T-helper 2 cell (primary cell): ENCODE results near the gene KRTAP12-4.
"Not testable (repeated sequence)": the region's sequence is repeated elsewhere in the genome, so short reads cannot be mapped to it uniquely, and the experiment has no call there.

Source experiments
- DNase-seq, 5 experiments: peaks; one replicate each; pipeline versions ENCODE4 v3.0.0 to v3.0.0-alpha.2; 2012 to 2022
- total RNA-seq, 2 donors: gene quantifications; one replicate each; lab custom pipeline; 2026; lab: John Stamatoyannopoulos, UW

Gene KRTAP12-4
- 0 reads per million in 2 donors for total RNA-seq

DNA sequence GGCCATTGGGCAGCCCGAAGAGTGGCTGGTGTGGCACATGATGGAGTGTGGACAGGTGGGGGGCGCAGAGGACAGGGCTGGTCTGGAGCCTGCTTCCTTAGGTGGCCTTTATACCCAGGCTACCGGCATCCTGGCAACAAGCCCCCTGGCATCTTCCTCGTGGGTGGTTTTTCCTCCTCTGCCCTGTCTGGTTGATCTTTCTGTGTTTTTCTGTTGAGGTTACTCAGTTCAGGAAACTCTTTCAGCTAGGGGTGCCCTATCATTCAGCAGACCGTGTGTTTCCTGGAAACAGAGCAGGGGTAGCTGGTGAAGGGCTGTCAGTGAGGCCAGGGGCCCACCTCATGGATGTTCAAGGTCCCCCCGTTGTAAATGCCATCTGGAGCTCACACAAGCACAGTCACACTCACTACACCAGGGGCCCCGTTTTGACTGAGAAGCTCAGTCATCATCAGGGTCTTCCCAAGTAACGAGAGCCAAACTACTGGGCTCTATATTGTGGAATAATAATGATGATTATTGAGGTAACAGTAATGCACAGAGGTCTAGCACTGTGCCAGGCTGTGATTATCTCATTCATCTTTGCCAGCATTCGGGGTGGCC lies at the start of gene KRTAP12-4:
Gene KRTAP12-4 (minus strand): TSS at position 84 of the 600 bp plus-strand sequence. CDS start 45 bp downstream, at position 39.
- peak in 1 of 5 experiments; percentile 47 for DNase-seq

DNA sequence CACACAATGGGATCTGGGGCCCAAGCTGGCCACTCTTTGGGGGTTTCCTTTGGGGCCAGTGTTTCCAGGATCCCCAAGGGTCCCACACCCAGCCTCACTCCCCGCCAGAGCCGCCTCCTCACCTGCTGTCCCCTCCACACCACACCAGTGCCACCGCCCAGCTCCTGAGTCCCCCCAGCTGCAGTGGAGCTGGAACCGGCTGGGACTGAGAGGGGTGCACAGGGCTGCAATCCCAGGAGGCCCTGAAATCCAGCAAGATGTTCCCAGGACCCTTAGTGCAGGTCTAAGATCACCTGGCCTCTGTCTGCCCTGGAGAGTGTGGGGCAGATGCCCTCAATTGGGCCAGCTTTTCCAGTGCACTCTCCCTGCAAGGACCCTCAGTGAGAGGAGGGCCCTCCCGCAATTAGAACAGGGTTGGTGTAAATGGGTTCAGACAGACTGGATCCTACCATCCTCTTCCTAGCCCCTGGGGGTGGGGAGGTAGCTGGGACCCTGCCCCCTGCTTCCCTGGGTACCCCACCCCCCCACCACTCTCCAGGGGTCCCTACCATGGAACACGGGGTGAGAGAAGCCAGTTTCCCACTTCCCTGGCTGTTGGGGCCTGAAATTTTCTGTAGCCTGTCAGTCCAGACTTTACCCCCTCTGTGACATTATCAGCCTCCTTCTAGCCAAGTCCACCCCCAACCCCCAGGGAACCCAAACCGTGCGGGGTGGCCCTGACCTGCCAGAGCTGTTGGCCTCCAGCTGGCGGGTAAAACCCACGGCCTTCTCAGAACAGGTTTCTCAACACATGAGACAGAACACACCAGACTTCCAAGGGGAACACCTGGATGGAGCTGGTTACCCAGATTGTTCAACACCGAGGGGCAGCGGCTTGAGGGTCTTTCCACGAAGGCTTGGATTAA lies 49.5 kb upstream of the KRTAP12-4 start:
- no peak for DNase-seq

DNA sequence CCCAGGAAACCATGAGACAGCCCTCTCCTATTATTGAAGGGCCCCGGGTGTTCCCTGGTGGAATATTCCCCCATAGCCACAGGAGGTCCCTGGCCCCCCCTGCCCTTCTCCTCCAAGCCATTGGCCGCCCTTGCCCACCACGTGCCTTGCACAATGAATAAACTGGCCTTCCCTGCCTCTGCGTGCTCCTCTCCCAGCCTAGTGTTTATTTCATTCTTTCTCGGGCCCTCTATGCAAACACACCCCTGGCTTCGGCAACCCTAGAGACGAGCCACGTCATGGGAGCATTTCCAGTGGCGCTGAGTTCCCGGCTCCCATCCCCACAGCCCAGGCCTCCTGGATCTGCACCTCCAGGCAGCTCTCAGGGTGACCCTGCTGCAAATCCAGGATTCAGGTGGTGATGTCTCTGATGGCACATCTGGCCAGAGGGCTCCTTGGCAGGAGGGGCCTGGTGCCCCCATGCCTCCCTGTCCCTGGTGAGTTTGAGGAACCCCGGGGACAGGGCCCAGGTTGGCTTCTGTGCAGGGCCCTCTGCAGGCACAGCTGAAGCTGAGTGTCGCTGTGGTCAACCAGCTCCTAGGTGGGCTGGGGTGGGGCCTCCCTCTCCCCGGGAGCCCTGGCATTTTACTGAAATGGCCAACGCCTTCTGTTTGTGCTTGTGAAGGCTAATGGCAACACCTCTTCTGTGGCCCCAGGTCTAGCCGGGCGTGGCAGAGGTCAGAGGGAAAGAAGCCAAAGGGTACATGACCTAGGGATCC lies 48.7 kb upstream of the KRTAP12-4 start:
- no peak for DNase-seq

DNA sequence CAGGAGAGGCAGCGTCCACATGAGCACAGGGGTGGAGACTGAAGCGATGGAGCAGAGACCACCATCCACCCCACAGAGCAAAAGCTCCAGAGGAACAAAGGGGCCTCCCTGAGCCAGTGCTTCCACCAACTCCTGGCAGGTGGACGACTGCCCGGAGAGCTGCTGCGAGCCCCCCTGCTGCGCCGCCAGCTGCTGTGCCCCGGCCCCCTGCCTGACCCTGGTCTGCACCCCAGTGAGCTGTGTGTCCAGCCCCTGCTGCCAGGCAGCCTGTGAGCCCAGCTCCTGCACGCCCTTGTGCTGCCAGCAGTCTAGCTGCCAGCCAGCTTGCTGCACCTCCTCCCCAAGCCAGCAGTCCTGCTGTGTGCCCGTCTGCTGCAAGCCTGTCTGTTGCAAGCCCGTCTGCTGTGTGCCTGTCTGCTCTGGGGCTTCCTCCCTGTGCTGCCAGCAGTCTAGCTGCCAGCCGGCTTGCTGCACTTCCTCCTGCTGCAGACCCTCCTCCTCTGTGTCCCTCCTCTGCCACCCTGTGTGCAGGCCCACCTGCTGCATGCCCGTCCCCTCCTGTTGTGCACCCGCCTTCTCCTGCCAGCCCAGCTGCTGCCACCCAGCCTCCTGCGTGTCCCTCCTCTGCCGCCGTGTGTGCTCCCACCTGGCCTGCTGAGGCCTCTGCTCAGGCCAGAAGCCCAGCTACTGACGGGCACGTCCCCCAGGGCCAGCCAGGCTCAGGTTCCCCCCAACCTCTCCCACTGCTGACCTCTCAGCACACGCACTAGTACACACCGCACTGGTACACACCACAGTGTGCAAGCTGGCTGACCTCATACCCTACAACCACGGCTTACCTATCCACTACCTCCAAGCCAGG lies 47.9 kb upstream of the KRTAP12-4 start:
- DNase-seq: no peak

GRCh38 chr21:44701541-44701940 lies 47.1 kb upstream of the KRTAP12-4 start:
- DNase-seq: no peak

DNA sequence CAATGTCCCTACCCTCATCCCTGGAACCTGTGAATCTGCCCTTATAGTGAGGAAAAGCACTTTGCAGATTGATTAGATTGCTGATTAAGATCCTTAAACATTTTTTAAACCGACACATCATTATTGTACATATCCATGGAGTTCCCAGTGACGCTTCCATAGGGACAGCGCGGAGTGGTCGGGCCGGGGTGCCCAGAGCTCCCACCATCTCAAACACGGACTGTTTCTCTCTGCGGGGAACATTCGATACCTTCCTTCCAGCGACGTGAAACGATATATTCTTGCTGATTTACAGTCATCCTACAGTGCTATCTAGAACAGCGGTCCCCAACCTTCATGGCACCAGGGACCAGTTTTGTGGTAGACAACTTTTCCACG lies 46.6 kb upstream of the KRTAP12-4 start:
- no peak for DNase-seq

GRCh38 chr21:44700101-44701022 lies 45.9 kb upstream of the KRTAP12-4 start:
- no peak for DNase-seq

DNA sequence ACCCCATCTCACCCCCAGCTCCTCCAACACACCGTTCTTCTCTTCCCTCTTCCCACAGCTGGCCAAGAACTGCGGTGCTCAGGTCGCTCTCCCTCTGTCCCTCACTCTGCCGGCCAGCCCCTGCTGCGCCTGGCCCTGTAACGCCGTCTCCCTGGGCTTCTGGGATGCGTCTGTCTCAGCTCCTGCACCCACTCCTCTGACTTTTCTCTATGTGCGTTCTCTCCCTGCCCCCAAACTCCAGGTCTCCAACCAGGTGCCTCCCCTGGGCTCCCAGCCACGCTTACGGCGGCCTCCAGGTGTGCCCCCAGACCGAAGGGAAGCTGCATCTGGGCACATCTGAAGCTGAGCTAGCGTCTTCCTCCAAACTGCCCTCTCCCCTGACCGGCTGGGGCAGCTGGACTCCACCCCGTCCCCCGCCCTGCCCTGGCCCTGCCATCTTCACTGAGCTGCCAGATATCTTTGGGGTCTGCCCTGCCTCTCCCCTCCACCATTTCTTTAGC lies 45.1 kb upstream of the KRTAP12-4 start:
- DNase-seq: no peak

- DNase-seq: no peak
These were observed 43.6 kb upstream of the KRTAP12-4 start for GRCh38 chr21:44697811-44698734.

DNA sequence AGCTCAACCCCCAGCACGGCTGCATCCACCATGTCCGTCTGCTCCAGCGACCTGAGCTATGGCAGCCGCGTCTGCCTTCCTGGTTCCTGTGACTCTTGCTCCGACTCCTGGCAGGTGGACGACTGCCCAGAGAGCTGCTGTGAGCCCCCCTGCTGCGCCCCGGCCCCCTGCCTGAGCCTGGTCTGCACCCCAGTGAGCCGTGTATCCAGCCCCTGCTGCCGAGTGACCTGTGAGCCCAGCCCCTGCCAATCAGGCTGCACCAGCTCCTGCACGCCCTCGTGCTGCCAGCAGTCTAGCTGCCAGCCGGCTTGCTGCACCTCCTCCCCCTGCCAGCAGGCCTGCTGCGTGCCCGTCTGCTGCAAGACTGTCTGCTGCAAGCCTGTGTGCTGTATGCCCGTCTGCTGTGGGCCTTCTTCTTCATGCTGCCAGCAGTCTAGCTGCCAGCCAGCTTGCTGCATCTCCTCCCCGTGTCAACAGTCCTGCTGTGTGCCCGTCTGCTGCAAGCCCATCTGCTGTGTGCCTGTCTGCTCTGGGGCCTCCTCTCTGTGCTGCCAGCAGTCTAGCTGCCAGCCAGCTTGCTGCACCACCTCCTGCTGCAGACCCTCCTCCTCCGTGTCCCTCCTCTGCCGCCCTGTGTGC lies 42.8 kb upstream of the KRTAP12-4 start, which contains the start of gene KRTAP10-12:
Gene KRTAP10-12 (plus strand): TSS at position 1 of the 639 bp plus-strand sequence. CDS start 30 bp downstream, at position 31.
- not testable (repeated sequence) for DNase-seq

GRCh38 chr21:44696572-44696971 lies 42.1 kb upstream of the KRTAP12-4 start:
- no peak for DNase-seq

DNA sequence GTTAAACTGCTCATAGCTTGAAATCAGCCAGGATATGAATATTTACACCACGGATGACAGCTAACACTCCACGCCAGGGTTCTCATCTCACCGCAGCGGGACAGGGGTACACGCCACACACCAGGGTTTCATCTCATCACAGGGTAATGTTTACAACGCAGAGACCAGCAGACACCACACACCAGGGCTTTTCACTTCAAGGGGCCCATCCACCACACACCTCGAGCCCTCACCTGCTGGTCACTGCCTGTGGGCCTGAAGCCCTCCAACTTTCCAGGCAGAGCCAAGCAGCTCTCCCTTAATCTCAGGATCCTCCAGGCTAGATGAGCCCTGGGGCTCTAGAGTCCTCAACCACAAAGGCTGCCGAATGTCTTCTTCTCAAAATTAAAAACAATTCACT lies 41.2 kb upstream of the KRTAP12-4 start:
- DNase-seq: no peak

- DNase-seq: no peak
These were observed 40.7 kb upstream of the KRTAP12-4 start for GRCh38 chr21:44695184-44695583.

DNA sequence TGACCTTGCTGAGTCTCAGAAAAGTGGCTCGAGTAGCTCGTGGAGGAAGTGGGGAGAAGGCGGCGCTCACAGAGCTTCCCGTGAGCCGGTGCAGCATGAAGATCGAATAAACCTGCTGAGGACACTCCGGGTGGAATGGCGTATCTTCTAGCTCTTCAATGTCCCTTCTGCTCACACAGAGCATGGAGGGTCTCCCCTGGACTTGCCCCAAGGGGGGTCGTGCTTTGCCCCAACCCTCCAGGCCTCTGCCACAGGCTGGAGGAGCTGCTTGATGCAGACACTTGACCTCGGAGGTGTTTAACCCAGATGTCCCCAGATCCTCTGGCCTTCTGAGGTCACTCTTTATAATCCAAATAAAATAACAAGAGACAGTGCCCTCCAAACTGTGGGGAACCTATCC lies 40.3 kb upstream of the KRTAP12-4 start:
- DNase-seq: no peak

- DNase-seq: no peak
These were observed 38.5 kb upstream of the KRTAP12-4 start for GRCh38 chr21:44692798-44693512.

DNA sequence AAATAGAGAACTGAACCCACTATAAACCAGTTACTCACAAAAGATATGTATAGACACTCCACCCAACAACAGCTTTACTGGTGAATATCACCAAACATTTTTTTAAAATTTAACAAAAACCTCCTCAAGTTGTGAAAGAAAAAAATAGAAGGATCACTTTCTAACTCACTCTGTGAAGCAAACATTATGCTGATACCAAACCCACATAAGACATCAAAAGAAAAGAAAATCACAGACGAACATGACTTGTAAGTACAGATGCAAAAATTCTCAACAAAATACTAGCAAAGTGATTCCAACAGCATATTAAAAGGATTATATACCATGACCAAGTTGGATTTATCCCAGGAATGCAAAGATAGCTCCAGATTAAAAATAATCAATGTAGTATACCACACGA lies 37.2 kb upstream of the KRTAP12-4 start:
- DNase-seq: no peak

GRCh38 chr21:44689740-44690139 lies 35.3 kb upstream of the KRTAP12-4 start:
- DNase-seq: not testable (repeated sequence)

GRCh38 chr21:44687671-44688070 lies 33.2 kb upstream of the KRTAP12-4 start:
- no peak for DNase-seq
